22Rv1 (cell line): Measurements from ENCODE around the gene C10orf120.
A peak's percentile ranks its signal among the peaks of the same experiment; 100 is the strongest.

Source experiments
- H3K27ac ChIP-seq: fragments of 450-650 bp; 2 replicates; pipeline ENCODE4 v1.5.1; 2017
- ZFX ChIP-seq: fragments of 450-650 bp; IDR thresholded peaks from 2 replicates; pipeline ENCODE4 v1.6.1; 2017; ENCODE audit warnings: antibody characterized with exemption, borderline replicate concordance
- TF ChIP-seq, protein P1 (sequence below): fragments of 450-650 bp; IDR thresholded peaks from 2 replicates; pipeline ENCODE4 v1.5.1; 2017; ENCODE audit warnings: mild to moderate bottlenecking

The C10orf120 gene

DNA sequence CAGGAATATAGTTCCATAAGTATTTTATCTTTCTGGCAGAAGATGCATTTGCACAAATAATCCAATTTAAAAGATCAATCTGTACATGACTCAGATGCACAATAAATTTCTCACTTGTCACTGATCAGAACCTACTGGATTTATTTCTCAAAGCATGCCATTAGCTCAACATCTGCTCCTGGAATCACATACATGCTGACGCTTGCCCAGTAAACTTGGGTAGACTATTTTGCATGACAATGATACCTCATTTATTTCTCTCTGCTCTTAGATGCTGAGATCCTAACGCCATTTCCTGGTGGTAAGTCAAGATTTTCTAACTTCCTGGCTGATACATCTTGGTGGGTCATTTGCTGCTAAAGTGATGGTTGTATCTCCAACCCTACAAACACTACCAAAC is 33.8 kb upstream of the C10orf120 start:
- TF ChIP-seq ZFX, result no peak
- TF ChIP-seq, protein P1, sequence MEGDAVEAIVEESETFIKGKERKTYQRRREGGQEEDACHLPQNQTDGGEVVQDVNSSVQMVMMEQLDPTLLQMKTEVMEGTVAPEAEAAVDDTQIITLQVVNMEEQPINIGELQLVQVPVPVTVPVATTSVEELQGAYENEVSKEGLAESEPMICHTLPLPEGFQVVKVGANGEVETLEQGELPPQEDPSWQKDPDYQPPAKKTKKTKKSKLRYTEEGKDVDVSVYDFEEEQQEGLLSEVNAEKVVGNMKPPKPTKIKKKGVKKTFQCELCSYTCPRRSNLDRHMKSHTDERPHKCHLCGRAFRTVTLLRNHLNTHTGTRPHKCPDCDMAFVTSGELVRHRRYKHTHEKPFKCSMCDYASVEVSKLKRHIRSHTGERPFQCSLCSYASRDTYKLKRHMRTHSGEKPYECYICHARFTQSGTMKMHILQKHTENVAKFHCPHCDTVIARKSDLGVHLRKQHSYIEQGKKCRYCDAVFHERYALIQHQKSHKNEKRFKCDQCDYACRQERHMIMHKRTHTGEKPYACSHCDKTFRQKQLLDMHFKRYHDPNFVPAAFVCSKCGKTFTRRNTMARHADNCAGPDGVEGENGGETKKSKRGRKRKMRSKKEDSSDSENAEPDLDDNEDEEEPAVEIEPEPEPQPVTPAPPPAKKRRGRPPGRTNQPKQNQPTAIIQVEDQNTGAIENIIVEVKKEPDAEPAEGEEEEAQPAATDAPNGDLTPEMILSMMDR, result no peak

DNA sequence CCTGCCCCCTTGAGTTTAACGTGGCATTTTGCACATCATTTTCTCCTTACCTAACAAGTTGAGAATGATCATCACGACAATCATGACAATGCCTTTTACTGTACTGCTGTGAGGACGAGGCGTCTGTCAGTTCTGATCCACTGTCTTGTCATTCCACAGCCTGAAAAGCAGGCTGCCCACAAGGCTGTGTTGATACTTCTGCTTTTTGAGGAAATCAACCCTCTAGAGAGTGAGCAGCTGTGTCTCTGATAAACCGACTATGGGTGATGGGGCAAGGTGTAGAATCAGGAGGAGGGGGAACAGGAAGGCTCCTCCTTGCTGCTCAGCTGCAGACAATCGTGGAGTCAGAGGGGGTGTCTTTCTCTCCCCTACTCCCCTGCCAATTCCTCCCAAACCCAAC is 30.6 kb upstream of the C10orf120 start:
- no peak overlapping the region for H3K27ac ChIP-seq
- TF ChIP-seq ZFX, result no peak
- TF ChIP-seq, protein P1, result no peak

More for the DNA sequence above, 33.8 kb upstream of the C10orf120 start:
- no peak overlapping the region for H3K27ac ChIP-seq

DNA sequence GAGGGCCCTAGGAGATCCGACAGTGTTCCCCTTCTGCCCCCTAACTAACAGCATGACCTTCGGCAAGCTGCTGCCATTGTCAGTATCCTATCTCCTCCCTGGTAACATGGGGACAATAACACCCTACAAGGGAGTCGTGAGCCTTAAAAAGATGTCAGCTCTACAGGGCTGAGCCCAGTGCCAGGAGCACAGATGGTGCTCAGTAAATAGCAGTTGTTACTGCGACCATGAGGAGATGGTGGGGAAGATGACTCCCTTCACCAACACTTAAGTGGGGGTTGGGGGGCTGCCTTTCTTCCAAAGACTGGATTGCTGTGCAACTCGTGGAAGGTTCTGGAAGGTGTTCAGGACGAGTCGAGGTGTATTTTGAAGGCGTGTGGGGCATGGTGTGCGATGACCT is 29.5 kb upstream of the C10orf120 start:
- no peak for TF ChIP-seq ZFX
- TF ChIP-seq, protein P1, result no peak
- H3K27ac ChIP-seq, result no peak overlapping the region

GRCh38 chr10:122727426-122727825 is 27.8 kb upstream of the C10orf120 start:
- no peak overlapping the region for H3K27ac ChIP-seq
- TF ChIP-seq, protein P1, result no peak
- no peak for TF ChIP-seq ZFX

GRCh38 chr10:122725768-122726167 is 26.1 kb upstream of the C10orf120 start:
- no peak overlapping the region for H3K27ac ChIP-seq
- TF ChIP-seq, protein P1, result peak; percentile 47
- TF ChIP-seq ZFX, result no peak

DNA sequence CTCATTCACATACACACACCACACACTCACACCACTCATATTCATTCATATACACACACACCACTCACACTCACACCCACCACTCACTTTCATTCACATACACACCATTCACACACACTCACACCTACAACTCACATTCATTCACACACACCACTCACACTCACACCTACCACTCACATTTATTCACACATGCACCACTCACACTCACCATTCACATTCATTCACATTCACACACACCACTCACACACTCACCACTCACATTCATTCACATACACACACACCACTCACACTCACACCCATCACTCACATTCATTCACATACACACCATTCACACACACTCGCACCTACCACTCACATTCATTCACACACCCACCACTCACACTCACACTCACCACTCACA is 25.4 kb upstream of the C10orf120 start:
- no peak overlapping the region for H3K27ac ChIP-seq
- TF ChIP-seq ZFX, result no peak
- TF ChIP-seq, protein P1, result no peak

GRCh38 chr10:122721111-122721510 is 21.5 kb upstream of the C10orf120 start:
- H3K27ac ChIP-seq, result no peak overlapping the region
- TF ChIP-seq ZFX, result no peak
- TF ChIP-seq, protein P1, result no peak
